Measurements from ENCODE around the gene ALDH1A3.

The ALDH1A3 gene

GRCh38 chr15:100926971-100927756, 47.5 kb downstream of the ALDH1A3 start:
- DNase-seq (ENCODE audit: low spot score): no peak

- DNase-seq (ENCODE audit: low spot score): no peak
Observed at GRCh38 chr15:100928632-100929280, 49.1 kb downstream of the ALDH1A3 start.

- no peak for DNase-seq (ENCODE audit: low spot score)
Observed at GRCh38 chr15:100929641-100930042, 50.0 kb downstream of the ALDH1A3 start.

- no peak for DNase-seq (ENCODE audit: low spot score)
Observed at GRCh38 chr15:100930306-100930848, 50.7 kb downstream of the ALDH1A3 start.

GRCh38 chr15:100931143-100931890, 51.7 kb downstream of the ALDH1A3 start:
- DNase-seq (ENCODE audit: low spot score): no peak

- DNase-seq (ENCODE audit: low spot score): no peak
Observed at GRCh38 chr15:100932676-100933348, 53.2 kb downstream of the ALDH1A3 start.

- no peak for DNase-seq (ENCODE audit: low spot score)
Observed at GRCh38 chr15:100934166-100934565, 54.5 kb downstream of the ALDH1A3 start.

- DNase-seq (ENCODE audit: low spot score): no peak
Observed at GRCh38 chr15:100934726-100935125, 55.1 kb downstream of the ALDH1A3 start.

GRCh38 chr15:100937171-100937570, 57.5 kb downstream of the ALDH1A3 start:
- DNase-seq (ENCODE audit: low spot score): no peak

GRCh38 chr15:100939791-100940190, 60.2 kb downstream of the ALDH1A3 start:
- DNase-seq (ENCODE audit: low spot score): no peak

- DNase-seq (ENCODE audit: low spot score): no peak
Observed at GRCh38 chr15:100940767-100941379, 61.2 kb downstream of the ALDH1A3 start.

GRCh38 chr15:100941536-100941935, 61.9 kb downstream of the ALDH1A3 start:
- no peak for DNase-seq (ENCODE audit: low spot score)

GRCh38 chr15:100942656-100943425, 63.2 kb downstream of the ALDH1A3 start:
- DNase-seq (ENCODE audit: low spot score): no peak

- no peak for DNase-seq (ENCODE audit: low spot score)
Observed at GRCh38 chr15:100944244-100944895, 64.7 kb downstream of the ALDH1A3 start.

- no peak for DNase-seq (ENCODE audit: low spot score)
Observed at GRCh38 chr15:100944986-100945385, 65.4 kb downstream of the ALDH1A3 start.

GRCh38 chr15:100947760-100948429, 68.3 kb downstream of the ALDH1A3 start:
- no peak for DNase-seq (ENCODE audit: low spot score)

- no peak for DNase-seq (ENCODE audit: low spot score)
Observed at GRCh38 chr15:100948430-100948762, 68.8 kb downstream of the ALDH1A3 start.

- no peak for DNase-seq (ENCODE audit: low spot score)
Observed at GRCh38 chr15:100949691-100950090, 70.1 kb downstream of the ALDH1A3 start.

- DNase-seq (ENCODE audit: low spot score): no peak
Observed at GRCh38 chr15:100951965-100952364, 72.3 kb downstream of the ALDH1A3 start.

- no peak for DNase-seq (ENCODE audit: low spot score)
Observed at GRCh38 chr15:100952566-100952965, 72.9 kb downstream of the ALDH1A3 start.
